NCI-H446 (cell line): ENCODE measurements around the gene RPTOR.
"Not testable (repeated sequence)": the region's sequence is repeated elsewhere in the genome, so short reads cannot be mapped to it uniquely, and the experiment has no call there.

ENCODE experiments used
- DNase-seq, 2 experiments: peaks; one replicate each; lab custom pipeline; 2025; lab: John Stamatoyannopoulos, UW

Gene RPTOR

DNA sequence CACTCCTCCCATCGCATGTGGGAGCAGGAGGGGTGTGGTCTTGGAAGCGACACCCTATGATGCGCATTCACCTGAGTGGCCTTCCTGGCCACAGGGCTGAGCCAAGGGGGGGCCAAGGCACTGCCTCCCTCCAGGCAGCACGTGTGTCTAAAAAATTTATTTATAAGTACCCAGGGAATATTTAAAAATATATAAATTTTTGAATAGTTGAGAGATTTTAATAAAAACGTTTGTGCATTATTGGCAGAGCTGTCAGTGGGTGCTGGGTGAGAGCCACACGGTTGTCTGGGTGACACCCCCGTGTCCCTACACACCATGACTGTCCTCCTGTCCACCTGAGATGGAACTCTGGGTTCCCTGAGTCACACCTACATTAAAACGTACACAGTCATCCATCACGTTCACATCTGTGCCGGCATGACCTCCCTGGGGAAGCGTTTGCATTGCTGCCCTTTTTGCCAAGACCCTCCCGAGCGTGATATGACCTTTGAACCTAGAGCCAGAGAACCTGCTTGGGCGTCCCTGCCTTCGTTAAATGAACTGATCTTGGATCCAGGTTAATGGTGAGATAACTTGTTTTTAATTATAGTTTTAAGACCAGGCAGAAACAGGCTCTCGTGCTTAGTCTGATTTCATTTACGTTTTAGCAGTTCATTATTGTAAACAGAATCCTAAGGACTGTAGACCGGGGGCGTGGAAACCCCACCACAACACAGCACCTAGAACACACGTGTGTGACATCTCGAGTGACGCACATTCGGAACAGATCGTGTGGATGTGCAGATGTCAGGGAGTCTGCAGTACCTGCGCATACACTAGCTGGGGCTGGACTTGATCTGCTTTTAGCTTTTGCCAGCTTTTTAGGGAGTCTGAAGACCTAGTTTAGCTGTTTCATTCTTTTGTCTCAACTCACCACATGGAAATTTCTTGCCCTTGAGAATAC is 254.2 kb downstream of the RPTOR start:
- DNase-seq: no peak

DNA sequence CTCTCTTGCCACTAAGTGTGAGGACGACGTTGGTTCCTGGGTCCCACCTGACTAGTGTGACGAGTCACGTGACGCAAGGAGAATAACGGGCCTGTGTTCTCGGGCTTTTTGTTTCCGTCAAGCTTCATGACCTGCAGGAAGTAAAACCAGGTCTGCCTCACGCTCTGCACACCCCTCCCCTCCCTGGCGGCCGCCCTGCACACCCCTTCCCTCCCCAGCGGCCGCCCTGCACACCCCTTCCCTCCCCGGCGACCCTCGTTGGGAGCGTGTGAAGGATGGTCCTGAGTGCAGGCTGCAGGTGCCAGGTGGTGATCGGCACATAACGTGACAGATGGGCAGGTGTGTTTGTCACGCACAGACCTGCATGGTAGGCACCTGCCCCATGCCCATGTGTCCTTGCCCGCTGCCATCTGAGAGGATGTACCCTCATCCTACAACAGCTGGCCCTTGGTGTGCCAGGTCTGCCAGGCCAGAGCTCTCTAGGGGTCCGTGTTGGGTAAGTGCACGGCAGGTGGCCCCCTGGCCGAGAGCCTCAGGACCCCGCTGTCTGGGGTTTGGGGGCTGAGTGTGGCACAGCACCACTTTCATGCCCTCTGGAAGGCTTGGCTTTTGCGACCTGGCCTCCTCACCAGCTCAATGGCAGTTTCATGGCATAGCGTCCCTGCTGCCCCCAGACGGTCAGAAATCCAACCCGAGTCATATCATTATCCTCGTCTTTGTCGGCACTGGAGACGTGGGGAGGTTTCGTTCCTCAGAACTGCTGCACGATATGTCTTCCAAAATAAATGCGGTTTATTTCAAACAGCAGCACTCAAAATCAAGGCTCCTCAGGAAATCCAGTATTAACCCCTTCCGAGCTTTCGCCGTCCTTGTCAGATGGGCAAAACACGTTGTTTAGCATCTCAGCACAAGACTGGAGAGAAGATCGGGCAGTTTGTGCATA is 255.2 kb downstream of the RPTOR start:
- DNase-seq: no peak

DNA sequence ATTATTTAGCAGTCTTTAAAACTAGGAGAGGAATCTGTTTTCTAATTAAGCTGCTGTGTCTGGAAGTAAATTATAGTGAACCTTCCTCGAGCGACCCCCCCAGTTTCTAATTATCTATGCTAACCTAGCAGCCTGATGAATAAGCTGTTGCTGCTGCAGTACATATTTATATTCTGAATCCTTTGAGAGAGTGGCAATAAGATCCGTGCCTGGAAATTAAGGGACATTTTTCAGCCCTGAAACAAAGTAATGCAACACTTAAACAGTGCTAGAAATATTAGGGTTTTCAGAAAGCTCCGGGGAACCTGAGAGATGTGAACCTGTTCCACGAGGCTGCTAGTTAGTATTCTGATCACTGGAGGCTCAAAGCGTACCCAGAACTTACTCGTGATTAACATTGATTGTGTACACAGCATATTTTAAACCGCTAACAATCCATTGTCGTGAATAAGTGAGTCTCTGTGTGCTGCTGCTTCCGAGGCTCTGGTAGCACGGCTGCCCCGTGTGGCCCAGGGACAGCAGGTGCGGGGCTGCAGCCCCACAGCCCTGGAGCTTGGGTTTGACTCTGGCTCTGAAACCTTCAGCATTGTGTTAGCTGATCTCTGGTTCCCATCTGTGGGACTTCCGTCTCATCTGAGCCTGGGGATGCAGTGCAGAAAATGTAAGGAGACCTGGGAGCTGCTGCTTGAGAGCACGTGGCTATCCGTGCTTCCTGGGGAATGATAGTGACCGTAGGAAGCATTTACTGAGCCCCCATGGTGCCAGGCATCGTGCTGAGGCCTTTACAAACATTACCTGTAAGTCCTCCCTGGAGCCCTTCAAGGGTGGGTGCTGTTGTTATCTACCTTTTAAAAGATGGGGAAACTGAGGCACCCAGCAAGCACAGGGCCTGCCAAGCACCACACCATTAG is 256.1 kb downstream of the RPTOR start:
- DNase-seq: no peak

DNA sequence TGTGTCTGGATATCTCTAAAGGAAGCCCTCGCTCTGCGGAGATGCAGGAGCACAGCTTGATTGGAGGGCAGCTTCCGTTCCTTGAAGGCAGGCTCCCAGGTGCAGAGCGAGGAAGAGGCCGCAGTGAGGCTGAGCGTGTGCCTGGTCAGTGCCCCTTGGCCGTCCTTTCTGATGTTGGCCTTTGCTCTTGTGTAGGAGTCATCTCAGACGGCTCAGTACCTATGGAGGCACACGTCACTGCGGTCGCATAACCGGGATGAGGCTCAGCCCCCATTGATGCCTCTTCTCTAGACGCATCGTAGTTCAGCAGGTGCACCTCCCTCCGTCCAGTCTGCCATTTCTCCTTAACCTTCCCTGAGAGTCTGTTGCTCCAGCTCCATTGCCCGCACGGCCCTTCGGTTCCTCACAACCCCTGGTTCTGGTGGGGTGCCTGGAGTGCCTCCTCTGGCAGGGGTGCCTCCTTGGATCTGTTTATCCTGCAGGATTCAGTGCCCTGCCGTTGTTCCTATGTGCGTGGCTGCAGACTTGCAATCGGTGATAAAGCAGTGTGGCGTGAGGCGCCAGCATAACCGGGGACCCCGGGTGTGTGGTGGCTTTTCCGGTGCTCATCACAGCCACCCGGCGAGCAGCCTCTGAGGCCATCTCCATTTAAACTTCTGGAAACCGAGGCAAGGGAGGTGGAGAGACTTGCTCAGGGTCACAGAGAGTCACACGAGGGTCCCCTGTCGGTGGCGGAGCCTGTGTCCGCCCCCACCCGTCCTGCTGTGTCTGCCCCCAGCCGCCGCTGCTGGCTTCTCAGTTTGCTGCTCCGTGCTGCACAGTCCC is 258.2 kb downstream of the RPTOR start:
- no peak for DNase-seq

DNA sequence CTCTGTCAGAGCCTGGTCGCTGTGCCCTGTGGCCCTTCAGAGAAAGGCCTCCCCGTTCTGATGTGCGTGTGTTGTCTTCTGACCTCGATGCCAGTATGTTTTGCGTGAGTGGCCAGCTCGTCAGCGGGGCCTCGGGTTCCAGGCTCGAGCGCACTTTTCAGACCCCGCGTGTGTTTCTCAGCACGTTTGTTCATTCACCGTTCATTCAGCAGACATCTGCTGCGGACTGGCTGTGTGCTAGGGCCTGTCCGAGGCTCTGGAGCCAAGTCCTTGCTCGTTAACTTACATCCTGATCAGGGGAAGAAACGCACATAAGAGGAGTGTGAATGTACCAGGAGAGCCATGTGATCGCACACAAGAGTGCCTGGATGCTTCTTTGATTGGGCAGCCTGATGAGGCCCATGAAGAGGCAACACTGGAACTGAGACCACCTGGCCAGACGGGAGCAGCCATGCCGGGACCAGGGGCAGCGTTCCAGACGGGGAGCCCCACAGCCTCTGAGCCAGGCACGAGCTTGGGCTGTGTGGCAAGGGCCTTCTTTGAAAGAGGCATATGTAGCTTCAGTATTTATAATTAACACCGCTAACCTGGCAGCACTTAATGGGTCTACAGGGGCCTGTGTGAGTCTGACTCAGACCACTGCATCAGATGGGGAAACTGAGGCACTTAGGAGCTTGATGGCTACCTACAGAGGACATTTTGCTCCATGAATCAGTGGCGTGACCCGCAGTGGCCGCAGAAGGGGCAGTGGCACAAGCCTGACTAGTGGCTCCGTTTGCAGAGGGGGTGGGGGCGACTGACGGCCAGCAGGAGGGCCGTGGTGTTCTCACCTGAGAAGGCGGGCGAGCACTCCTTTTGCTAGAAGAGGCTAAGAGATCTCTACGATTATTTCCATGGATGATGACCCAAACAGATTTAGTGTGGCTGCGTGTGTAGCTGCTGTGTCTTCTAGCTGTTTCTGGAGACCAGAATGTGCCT is 259.1 kb downstream of the RPTOR start:
- DNase-seq: no peak

DNA sequence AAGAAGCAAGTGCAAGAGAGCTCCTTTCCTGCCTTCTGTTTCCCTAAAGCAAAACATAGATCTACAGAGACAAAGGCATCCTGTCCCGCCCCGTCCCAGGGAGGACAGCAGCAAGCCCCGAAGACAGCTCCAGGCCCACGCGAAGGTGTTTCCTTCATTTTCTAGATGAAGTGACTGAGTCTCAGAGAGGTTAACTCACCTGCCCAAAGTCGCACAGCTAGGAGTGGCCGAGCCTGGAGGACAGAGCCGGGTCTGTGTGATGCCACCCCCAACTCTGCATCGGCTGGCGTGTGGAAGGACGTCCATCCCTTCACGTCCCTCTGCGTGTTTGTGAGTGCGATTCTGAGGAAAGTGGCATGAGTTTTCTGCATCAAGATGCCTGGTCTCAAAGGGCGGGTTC is 259.8 kb downstream of the RPTOR start:
- no peak for DNase-seq

DNA sequence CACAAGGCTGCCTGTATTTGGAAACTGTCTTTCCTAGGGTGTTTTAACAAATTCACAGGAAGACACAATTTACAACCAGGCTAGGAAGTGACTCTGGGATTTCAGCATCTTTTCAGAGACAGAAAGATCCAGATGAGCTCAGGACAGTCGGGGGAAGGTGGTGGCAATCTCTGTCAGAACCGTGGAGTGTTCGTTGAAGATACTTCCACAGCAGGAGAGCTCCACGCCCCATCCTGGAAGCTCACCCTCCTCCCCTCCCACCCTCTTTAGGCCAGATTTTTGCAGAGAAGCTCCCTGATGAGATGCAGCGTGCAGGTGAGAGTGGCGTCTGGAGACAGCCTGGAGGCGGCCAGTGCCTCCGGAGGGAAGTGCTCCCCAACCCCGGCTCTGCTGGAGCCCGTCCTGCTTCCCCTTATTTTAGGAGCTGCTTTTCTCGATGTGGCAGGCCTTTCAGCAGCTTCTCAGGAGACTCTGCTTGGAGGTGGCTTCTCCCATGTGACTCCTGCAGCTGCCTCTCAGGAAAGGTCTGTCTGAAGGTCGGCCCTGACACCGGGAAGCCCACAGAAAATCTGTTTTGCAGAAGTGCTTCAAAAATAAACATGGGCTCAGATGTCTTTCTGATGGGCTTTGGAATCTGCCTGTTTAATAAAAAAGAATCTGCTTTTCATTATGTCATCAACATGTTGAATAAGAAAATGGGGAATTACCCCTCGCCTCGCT is 260.6 kb downstream of the RPTOR start:
- no peak for DNase-seq

DNA sequence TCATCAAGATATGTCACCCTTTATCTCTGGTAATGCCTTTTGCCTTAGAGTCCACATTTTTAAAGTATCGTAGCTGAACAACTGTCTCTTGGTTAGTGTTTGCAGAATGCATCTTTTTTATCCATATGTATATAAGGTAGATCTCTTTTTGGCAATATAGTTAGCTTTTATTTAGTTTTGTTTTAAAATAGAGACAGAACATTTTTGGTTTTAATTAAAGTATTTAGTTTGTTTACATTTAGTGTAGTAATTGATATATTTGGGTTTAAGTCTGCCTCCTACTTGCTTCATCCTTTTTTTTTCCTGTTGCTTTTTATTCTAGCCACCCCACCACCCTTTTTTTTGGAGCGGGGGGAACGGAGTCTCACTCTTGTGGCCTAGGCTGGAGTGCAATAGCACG is 262.4 kb downstream of the RPTOR start:
- no peak for DNase-seq

DNA sequence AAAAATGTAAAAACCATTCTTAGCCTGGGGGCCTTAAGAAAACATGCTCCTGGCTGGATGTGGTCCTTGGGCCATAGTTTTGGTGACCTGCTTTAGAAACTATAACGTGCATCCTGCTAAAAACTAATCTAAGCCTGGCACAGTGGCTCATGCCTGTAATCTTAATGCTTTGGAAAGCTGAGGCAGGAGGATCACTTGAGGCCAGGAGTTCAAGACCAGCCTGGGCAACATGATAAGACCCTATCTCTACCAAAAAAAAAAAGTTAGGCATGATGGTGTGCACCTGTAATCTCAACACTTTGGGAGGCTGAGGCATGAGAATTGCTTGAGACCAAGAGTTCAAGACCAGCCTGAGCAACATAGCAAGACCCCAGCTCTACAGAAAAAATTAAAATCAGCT is 263.2 kb downstream of the RPTOR start:
- DNase-seq: no peak

DNA sequence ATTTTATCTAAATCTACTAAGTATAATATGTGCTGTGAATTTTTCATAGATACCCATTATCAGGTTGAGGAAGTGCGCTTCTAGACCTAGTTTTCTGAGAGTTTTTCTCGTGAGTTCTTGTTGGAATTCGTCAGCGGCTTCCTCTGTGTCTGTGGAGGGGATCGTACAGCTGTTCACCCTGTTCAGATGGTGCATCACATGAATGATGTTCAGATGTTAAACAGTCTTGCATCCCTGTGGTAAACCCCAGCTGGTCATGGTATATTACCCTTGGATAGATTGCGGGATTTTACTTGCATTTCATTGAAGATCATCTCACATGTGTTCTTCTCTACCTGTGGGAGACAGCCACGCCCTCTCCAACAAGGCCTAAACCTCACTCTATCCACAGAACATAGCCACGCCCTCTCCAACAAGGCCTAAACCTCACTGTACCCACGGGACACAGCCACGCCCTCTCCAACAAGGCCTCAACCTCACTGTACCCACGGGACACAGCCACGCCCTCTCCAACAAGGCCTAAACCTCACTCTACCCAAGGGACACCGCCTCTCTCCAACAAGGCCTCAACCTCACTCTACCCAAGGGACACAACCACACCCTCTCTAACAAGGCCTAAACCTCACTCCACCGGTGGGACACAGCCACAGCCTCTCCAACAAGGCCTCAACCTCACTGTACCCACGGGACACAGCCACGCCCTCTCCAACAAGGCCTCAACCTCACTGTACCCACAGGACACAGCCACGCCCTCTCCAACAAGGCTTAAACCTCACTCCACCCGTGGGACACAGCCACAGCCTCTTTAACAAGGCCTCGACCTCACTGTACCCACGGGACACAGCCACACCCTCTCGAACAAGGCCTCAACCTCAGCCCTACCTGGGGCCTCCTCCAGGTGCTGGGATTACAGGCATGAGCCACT is 266.8 kb downstream of the RPTOR start:
- no peak for DNase-seq

DNA sequence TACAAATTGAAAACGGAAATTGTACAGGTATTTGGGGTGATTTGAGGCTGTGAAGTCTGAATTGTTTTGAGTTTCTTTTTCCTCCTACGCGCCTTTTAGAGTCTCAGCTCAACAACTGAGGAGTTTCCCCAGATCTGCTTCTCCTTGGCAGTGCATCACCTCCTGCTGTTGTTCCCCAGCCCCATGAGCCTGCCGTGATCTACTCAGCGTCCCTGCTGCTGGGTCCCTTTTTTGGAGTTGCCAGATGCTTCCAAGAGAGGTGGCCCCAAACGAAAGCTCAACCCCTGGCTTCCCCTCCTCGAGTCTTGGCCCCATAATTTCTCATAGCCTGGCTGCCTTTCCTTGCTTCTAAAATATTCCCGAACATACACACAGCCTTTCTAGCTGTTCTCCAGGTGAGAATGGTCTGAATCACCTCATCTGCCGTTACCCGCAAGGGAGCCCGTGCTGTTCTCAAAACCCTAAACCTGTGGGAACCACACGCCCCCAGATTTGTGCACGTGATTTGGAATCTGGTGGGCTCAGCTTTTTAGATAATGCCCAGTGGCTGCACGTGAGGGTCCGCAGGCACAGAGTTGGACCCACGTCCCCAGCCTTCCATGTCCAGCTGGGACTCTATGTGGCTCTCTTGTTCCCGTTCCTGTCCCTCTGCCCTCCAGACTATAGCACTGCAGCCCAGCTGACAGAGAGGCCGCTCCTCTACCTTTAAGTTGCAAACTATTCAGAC is 267.9 kb downstream of the RPTOR start:
- DNase-seq: no peak

DNA sequence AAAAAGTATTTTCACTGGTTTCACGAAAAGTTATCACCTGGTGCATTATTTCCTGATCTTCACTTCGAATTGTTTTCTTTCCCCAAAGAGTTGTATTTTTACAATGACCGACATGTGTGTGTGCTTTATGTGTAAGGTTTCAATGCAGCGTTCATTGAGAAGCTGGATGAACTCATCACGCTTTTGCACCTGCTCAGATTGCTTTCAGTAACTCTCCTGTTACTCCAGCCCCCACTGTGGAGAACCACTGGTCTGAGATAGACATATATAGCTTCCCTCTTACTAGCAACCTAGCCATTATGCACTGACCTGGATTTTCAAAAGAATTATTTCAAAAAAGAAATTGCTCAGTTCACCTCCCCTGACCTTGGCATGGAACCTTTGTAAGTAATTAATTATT is 268.7 kb downstream of the RPTOR start:
- DNase-seq: no peak

DNA sequence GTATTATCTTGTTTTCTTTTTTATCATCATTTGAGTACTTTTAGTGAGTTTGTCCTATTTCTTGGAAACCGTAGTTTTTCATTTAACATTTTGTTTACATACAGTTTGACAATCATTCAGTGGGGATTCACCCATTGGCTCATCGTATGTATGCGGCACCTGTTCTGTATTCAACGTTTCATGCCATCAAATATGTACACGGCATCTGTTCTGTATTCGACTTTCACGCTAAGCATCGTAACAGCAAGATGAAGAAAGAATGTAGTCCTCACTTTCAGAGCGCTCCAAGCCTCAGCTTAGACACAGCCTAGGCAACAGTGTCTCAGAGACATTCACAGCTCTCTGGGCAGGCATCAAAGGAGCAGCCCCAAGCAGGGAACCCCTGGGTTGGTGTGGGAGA is 269.9 kb downstream of the RPTOR start:
- DNase-seq: no peak

DNA sequence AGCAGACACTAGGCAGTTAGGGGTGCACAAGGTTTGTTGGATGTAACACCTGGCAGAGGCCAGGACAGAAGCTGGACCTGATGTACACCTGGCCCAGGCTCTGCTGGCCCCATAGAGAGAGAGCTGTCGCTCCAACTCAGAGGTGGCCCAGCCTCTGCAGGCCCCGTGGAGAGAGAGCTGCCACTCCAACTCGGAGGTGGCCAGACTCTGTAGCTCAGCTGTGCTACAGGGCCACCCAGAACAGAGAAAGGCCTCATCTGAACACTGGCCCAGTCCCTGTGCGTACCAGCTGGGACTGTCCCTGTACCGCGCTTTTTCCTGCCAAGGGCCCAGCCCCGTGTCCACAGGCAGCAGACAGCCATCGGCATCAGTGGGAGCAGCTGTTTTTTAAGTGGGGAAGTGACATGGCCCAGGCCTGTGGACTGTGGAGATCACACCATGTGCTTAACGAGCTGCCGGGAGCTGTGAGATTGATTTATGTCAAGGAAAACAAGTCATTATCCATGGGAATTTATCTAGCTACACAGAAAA is 270.6 kb downstream of the RPTOR start:
- no peak for DNase-seq

DNA sequence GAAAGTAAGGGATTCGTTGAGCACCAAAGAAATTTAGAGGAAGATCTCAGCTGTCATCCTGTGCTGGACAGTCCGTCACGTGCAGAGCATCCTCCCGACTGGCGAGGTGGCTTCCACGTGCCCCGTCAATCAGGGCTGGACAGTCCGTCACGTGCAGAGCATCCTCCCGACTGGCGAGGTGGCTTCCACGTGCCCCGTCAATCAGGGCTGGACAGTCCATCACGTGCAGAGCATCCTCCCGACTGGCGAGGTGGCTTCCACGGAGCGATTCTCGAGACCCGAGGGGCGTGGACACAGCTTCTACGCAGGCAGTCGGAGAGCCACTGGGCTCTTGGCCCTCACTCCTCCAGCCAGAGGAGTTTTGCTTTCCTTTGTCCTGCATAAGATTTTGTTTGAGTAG is 271.1 kb downstream of the RPTOR start:
- not testable (repeated sequence) for DNase-seq

DNA sequence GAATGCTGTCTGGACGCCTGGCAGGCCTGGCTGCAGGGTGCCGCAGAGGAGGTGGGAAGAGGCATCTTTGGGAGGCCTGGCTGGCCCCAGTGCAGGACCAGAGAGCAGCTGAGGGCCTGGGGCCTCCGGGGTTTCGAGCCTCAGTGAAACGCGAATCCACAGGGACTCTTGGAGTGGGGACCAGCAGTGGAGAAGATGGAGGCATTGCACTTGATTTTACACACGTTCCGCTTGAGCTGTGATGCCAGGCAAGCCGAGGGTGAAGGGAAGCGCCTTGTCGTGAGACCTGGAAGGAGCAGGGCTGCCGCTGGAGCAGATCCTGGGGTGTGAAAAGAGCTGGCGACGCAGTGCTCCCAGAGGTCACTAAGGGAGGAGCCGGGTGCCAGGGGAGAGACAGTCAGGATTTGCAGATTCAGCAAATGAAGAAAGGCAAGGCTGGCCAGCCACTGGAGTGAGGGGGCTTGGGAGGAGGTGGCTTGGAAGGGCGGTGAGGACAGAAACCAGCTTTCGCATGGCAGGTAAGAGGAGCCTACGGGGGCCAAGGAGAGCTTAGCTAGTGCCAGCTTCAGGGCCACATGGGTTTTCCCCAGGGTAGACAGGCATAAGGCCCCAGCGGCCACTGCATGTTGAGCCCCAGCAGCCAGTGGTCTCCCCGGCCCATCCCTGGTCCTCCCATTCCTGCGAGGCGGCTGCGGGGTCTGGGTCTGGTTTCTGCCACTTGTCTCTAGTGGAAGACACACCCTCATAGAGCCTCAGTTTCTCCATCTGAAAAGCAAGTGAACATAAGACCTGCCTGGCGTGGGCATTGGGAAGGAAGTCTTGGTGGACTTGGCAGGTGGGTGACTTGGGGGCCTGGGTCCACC is 271.8 kb downstream of the RPTOR start:
- no peak for DNase-seq
